Mucosa of descending colon (tissue), 3 donors: ENCODE measurements around the gene ERAL1. TPM values are rescaled to one million over a fixed set of nuclear protein-coding genes. Genes with fewer than 3 reads are reported as not detected.

Experiments used
- ATAC-seq: fragments of 200-7000 bp; cut with Tn5 transposase; one replicate; pipeline ENCODE4 v1.9.1; 2020; ENCODE audit warnings: mild to moderate bottlenecking, moderate library complexity
- DNase-seq, 3 donors: peaks; one replicate each; pipeline ENCODE4 v3.0.0-alpha.2; 2020
- H3K36me3 ChIP-seq: fragments of 200-600 bp; one replicate; pipeline ENCODE4 v1.8.0; 2021; ENCODE audit warnings: low read depth, mild to moderate bottlenecking
- H3K4me1 ChIP-seq: fragments of 200-600 bp; one replicate; pipeline ENCODE4 v1.8.0; 2021; ENCODE audit warnings: low read depth, mild to moderate bottlenecking
- H3K4me3 ChIP-seq: fragments of 200-600 bp; one replicate; pipeline ENCODE4 v1.8.0; 2021; ENCODE audit warnings: mild to moderate bottlenecking
- H3K9me3 ChIP-seq: fragments of 200-600 bp; one replicate; pipeline ENCODE4 v1.8.0; 2021; ENCODE audit warnings: mild to moderate bottlenecking
- CTCF ChIP-seq: fragments of 200-600 bp; IDR thresholded peaks from one replicate; pipeline ENCODE4 v1.8.0; 2022; ENCODE audit warnings: antibody characterized with exemption, mild to moderate bottlenecking
- intact Hi-C, 2 donors: fragments of 100-400 bp; cut with DNase I in 1 of 2; cut with micrococcal nuclease in 1 of 2; formaldehyde crosslinking; loops; one replicate each; pipeline versions ENCODE4 v1.11.0 to v1.11.1; 2022; cut with DNase I, micrococcal nuclease
- total RNA-seq, 3 donors: library from RNA; stranded (reverse); fragmentation: NEBNext Ultra II Directional in 2 of 3; extraction: Animal tissue kit (Norgen Biotek cat#: 25700) in 2 of 3; gene quantifications; one replicate each; pipeline versions ENCODE4 v1.2.1 to v1.2.4, GENCODE V29; 2021 to 2023
- donor health status: DM: no; HTN: no; CAD: no; lungs with moderate emphysema.
- donor health status: DM: no; HTN: no; CAD: no.
- donor health status: DM: no; HTN: yes; CAD: no.

The ERAL1 gene
- total RNA-seq, 3 donors from 2014 or later, result 28.6 to 38.7 (median 35.9) TPM

DNA sequence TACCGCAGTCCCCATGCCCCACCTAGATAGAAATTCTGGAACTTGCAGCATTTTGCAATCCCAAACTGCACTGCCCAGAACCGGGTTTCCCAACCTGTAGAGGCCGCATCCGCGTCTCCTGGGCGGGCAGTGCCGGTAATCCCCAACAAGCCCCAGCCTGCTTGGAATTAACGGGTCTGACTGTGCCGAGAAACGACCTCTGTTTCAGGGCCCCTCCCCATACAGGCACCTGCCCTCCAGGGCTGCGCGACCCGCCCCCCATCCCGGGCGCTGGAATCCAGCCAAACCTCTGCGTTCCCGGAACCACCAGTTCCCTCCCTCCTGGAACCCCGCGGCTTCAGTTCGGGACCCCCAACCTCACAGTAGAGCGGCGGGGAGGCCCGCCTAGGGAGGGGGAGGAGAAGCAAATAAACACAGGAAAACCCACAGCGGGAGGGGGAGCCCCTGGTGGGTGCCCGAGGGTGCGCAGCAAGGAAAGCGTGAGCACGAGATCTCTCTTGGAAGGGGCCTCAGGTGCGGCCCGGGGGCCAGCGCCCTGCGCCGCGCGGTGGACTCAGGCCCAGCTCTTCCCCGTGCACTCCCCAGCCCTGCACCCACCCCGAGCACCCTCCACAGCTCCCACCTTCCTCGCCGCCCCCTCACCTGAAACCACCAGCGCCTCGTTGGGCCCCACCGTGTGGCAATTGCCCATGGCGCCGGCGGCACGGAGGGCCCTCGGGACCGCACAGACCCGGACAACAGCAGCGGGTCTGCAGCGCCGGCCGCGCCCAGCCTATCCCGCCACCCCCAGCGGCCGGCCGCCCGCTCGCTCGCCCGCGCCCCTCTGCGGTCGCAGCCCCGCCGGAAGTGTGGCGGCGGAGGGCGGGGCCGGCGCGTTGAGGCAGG lies 42.3 kb downstream of the ERAL1 start, which contains the start of gene FLOT2:
Gene FLOT2, minus strand, starts transcription at position 850 of the 885 bp plus-strand sequence. Its CDS starts 159 bp downstream, at position 691.
- no peaks in the 10 kb centered on the region for H3K9me3 ChIP-seq
- intact Hi-C loops, result no loop called here

GRCh38 chr17:28897769-28898526 lies 43.1 kb downstream of the ERAL1 start:
- Histone ChIP-seq H3K4me3 (peak overlapping the region; percentile 37), H3K36me3 (no peaks in the 10 kb centered on the region), H3K9me3 (no peaks in the 10 kb centered on the region), H3K4me1 (peaks cover 33% of the 10 kb centered on the region)
- intact Hi-C loops, result no loop called here
- peak in 1 of 3 donors; percentile 80 for DNase-seq
- TF ChIP-seq CTCF, result no peak
- no peak for ATAC-seq

More for the DNA sequence above, 42.3 kb downstream of the ERAL1 start, which contains the start of gene FLOT2:
- ATAC-seq (peak; percentile 77), DNase-seq (peak; percentile 69 to 80 (median 78))
- no peak for TF ChIP-seq CTCF
- peaks cover 37% of the 10 kb centered on the region for H3K4me1 ChIP-seq
- H3K4me3 ChIP-seq, result peak within 1 kb of the TSS; percentile 37
- H3K36me3 ChIP-seq, result no peaks in the 10 kb centered on the region

GRCh38 chr17:28898527-28898955 lies 43.7 kb downstream of the ERAL1 start:
- no peak for ATAC-seq
- Histone ChIP-seq H3K36me3 (no peaks in the 10 kb centered on the region), H3K4me3 (no peak overlapping the region), H3K9me3 (no peaks in the 10 kb centered on the region), H3K4me1 (peaks cover 27% of the 10 kb centered on the region)
- intact Hi-C loops, result no loop called here
- DNase-seq, result no peak
- TF ChIP-seq CTCF, result no peak

GRCh38 chr17:28899212-28899815 lies 44.5 kb downstream of the ERAL1 start:
- ATAC-seq (no peak), DNase-seq (no peak)
- no peaks in the 10 kb centered on the region for H3K9me3 ChIP-seq
- intact Hi-C loops, result no loop called here
- H3K36me3 ChIP-seq, result no peaks in the 10 kb centered on the region
- H3K4me3 ChIP-seq, result no peak overlapping the region
- H3K4me1 ChIP-seq, result peaks cover 23% of the 10 kb centered on the region
- TF ChIP-seq CTCF, result no peak

DNA sequence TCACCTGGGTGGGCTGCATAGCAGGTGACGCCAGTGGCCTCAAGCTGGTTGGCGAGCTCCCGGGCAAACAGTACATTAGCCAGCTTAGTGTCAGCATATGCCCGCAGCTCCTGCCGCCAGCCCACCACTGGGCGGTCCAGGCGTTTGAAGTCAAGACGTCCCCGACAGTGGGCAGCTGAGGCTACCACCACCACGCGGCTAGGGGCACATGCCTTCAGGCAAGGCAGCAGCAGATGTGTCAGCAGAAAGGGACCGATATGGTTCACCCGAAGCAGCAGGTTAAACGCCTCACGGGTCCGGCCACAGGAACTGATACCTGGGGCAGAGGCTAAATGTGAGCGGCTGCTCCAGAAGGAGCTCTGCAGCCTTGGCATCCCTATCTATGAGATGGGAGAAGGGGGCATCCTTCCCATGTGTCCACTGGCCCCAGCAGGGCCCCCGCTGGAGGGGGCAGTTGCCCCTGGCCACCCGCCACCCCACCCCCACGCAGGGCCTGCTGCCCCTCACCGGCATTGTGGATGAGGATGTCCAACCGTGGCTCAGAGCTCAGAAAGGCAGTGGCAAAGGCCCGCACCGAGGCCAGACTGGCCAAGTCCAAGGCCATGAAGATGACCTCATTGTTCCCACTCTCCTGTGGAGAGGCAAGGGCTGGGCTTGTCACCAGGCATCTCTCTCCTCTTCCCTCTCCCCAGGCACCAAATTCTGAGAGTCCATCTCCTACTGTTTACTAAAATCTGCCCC lies 46.3 kb downstream of the ERAL1 start:
- Histone ChIP-seq H3K36me3 (no peaks in the 10 kb centered on the region), H3K4me3 (no peak overlapping the region), H3K4me1 (peaks cover 29% of the 10 kb centered on the region), H3K9me3 (no peaks in the 10 kb centered on the region)
- intact Hi-C loops, result no loop called here
- TF ChIP-seq CTCF, result no peak
- no peak for ATAC-seq
- no peak for DNase-seq
